NK-92 (cell line): ENCODE measurements around the gene F11.
"Not testable (repeated sequence)": the region's sequence is repeated elsewhere in the genome, so short reads cannot be mapped to it uniquely, and the experiment has no call there.

Source experiments
- DNase-seq: peaks from one replicate; lab custom pipeline; 2025; ENCODE audit not compliant: unreplicated experiment; lab: John Stamatoyannopoulos, UW

Gene F11

DNA sequence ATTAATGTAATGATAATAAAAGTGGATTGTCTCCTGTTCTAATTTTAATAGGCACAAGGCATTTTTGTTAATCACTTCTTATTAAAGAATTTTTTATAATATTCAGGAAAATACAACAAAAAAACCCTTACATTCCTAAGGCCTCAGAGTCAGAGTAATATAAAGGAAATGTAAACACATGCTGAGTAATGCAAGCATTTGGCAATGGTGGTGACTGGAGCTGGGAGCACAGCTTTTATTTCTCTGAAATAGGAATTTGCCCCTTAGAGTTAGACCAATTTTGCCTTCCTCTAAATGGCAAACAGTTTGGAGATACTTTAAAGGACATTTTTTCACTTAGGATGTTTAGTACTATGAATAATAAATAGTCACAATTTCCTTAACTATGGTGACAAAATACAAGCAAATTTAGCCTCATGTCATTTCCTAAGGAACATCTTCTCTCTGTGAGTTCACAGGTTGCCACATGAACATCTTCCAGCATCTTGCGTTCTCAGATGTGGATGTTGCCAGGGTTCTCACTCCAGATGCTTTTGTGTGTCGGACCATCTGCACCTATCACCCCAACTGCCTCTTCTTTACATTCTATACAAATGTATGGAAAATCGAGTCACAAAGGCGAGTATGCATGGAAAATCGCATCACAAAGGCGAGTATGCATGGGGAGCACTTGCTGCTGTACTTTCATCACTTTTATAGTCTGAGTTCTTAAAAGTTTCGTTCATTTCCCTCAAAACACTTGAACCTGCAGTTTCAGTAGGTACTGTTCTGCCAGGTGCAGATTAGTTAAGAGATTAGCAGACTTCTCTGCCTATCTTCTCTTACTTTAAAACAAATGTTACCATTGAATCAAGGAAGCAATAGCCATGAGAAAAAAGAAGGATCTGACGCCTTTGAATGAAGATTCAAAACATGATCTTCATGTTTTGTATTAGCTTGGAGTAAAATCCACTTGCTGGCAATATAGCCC, 15.9 kb upstream of the F11 start:
- DNase-seq, result no peak

GRCh38 chr4:186250760-186251159, 15.2 kb upstream of the F11 start:
- DNase-seq, result no peak

- no peak for DNase-seq
Measured at GRCh38 chr4:186255122-186255521, 10.9 kb upstream of the F11 start.

- DNase-seq, result no peak
Measured at GRCh38 chr4:186258216-186258811, 7.7 kb upstream of the F11 start.

DNA sequence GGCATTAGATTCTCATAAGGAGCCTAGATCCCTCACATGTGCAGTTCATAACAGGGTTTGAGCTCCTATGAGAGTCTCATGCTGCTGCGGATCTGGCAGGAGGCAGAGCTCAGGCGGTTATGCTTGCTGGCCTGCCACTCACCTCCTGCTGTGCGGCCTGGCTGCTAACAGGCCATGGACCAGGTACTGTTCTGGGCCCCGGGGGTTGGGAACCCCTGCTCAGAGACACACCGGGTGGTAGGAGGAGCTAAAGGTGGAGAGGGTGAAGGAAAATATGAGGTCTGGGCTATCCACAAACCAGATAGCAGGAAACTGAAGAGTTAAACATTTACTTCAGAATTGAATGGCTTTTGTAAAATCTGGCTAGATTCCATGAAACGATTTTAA, 5.9 kb upstream of the F11 start:
- no peak for DNase-seq

GRCh38 chr4:186260504-186261448, 5.2 kb upstream of the F11 start:
- no peak for DNase-seq

- DNase-seq, result no peak
Measured at GRCh38 chr4:186264660-186265059, 1.3 kb upstream of the F11 start.

GRCh38 chr4:186265250-186265649, 739 bp upstream of the F11 start:
- not testable (repeated sequence) for DNase-seq

DNA sequence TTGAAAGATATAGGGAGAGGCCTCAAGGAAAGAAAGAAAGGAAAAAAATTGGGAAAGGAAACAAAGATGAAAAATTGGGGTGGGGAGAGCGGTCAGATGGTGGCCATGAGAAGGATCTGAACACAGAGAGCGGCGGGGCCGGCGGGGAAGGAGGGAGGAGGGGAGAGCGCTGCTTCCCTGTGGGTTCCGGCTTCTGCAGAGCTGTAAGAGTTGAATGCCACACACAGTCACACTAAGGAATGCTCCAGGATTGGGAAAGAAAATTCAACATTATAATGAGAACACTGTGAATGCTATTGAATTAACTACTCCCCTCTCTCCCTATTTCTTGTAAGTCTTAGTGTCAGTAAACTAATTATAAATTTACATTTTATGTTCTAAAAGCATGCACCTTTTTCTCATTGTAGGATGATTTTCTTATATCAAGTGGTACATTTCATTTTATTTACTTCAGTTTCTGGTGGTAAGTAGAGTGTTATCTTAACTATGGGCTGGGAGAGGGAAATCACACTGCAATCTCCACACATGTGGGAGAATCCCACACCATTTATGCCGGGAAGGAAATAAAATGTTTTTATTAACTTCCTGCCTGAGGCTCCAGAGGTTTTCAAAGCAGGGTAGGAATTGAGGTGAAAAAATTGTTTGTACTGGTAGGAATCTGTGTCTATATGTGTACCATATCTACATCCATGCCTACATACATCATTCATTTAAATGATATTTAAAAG, 904 bp downstream of the F11 start:
- no peak for DNase-seq

DNA sequence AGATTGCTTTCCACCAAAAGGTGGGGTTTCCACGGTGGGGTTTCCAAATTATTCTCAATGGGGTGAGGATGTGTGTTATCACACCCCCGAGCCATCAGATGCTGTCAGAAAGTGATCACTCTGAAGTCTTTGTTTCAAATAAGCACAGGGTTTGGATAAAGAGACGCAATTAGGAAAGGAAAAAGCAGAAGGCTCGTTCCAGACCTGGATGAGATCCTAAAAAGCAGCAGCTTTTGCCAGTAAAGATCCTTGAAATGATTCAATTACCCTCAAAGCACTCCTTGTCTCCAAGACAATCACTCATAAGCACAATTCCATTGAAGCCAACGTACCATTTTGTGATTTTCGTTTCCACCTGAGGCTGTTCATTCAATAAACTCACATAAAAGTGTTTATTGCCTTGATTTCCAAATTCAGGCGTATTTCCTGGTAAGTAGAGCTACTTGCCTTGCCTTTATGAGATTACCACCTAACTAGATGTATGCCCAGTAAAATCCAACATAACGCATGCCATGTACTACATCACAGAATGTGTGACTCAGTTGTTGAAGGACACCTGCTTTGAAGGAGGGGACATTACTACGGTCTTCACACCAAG, 5.2 kb downstream of the F11 start:
- no peak for DNase-seq

DNA sequence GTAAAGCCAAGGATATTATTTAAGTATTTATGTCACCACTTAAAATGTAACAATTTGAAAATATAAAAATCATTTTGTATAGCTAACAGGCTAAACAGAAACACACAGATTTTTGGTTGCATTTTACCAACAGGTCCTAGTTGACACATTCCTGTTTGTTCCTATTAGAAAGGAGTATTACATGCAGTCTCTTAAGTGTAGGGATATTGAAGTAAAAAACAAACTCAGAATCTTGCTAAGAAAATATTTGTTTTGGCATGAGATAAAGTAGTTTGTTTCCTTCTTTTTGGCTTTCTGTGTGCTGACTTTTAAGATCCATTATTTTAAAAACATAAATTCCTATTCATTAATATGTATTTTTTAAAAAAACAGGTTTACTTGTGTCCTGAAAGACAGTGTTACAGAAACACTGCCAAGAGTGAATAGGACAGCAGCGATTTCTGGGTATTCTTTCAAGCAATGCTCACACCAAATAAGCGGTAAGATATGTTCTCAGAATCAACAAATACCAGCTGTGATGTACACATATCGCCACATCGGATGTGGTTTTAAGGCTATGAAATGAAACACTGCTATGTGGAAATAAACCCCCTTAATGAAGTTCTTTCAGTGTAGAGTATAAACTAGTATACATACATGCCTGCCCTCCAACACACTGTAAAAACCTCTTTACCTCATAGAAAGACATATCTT, 6.9 kb downstream of the F11 start:
- no peak for DNase-seq

GRCh38 chr4:186273392-186273789, 7.4 kb downstream of the F11 start:
- DNase-seq, result not testable (repeated sequence)

DNA sequence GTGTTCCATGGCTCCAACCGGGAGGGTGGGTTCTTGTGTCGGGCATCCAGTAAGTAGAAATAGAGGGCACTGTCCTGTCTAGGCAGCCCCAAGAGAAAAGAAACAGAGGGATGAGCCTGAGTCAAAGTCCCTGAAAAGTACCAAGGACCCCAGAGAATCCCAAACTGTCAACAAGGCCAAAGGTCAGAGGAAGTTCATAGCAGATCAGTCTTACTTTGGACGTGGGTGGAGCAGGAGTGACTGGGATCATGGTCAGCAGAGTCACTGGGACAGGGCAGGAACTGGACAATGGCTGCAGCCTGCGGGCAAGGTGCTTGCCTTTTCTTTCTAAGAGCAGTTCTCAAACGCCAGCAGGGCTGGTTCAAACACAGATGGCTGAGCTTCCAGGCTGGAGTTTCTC, 17.3 kb downstream of the F11 start:
- no peak for DNase-seq

DNA sequence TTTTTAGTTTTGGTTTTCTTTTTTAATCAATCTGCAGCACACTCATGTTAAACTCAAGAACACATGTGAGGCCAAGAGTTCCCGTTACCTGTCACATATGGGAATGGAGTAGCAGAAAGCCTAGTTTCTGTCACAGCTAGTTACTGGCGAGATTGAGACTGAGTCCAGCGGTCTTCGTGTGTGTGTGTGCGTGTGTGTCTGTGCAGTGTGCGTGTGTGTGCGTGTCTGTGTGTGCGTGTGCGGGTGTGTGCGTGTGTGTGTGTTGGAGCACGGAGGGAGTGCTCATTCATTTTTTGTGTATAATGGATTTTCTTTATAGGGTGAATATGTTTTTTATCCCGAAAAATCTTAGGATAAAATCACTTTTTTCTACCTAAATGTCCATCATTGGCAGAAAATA, 19.2 kb downstream of the F11 start:
- DNase-seq, result no peak

- no peak for DNase-seq
Measured at GRCh38 chr4:186286581-186286980, 20.6 kb downstream of the F11 start.

DNA sequence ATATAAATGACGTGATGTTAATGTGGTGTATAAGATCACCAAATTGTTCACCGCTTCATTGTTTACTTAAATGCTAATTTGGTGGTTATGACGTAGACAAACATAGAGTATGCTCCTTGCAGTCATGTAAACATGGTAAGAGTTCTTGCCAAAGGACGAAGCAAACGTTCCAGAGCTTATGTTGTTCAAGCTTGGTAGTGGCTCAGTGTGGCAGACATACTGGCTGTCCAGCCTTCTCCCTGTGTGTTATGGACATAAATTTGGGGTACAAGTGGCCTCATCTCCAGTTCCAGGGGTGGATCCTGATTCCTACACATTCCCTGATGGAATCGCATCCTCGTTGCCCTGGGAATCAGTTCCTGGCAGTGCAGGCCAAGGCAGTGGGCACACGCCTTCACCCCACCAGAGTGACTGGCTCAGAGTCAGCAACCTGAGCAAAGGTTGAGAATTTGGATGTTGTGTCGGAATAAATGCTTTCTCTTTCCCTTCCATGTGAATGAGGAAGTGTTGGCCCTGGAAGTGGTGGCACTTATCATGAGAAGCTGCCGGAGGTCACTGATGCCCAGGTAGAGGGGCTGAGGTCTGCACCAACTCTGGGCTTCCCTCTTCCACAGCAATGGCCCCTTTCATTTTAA, 25.4 kb downstream of the F11 start:
- DNase-seq, result no peak

- DNase-seq, result no peak
Measured at GRCh38 chr4:186294160-186294559, 28.2 kb downstream of the F11 start.

DNA sequence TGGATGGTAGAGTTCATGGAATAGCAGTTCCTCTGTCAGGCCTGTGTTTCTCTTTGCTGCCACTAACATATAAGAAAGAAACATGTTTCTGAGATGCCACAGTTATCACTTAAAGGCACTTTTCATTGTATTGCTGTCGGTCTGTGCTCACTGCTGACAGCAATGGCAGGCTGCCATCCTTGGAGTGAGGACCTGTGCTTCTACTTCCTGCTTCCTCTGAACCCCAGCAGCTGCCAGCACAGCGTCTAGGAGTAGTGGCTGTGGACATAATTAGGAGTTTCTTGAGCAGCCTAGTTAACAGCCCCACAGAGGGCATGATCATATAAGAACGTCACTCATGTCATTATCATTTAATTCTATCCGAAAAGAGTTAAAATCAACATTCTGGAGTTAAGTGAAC, 30.5 kb downstream of the F11 start:
- no peak for DNase-seq

DNA sequence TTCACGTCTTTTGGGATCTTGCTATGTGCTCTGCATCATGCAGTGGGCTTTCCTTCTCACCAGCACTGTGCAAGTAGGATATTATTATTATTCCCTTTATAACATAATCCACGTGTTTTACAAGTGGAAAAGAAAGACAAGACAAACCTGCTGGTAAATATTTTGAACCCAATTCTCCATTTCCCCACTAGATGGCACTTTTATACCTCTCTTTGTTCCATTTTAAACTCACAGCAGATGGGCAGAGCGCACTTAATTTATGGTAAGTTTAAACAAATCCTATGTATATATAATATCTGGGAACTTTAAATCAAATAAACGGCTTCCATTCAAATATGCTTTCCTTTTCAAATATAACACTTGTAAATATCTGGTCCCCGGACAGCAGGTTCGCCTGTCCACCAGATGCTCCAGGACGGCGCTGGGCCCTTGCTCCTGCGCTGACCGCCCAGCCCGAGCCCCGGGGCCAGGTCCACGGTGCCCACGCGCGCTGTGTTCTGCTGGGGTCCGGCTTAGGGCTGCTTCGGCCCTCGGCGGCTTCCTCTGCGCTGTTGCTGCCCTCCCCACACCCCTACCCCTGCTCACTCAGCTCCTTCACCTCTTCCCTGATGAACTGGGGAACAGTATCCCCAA, 31.1 kb downstream of the F11 start:
- no peak for DNase-seq
